ENCODE results near the gene NPHS1.
"Not testable (repeated sequence)": the region's sequence is repeated elsewhere in the genome, so short reads cannot be mapped to it uniquely, and the experiment has no call there.

NPHS1 gene

GRCh38 chr19:35801828-35802227 is 50.5 kb downstream of the NPHS1 start:
- Histone ChIP-seq H3K4me3 (ENCODE audit: low read depth, low read length) (no peak overlapping the region), H3K27me3 (no peaks in the 10 kb centered on the region), H3K4me1 (no peaks in the 10 kb centered on the region)

GRCh38 chr19:35797663-35798062 is 54.6 kb downstream of the NPHS1 start:
- no peak for TF ChIP-seq CTCF (IDR thresholded peaks at IDR 0.05; ENCODE audit: low read depth, low read length)
- H3K36me3 ChIP-seq: no peaks in the 10 kb centered on the region
- no peak overlapping the region for H3K4me3 ChIP-seq (ENCODE audit: low read depth, low read length)
- DNase-seq: no peak
- no peaks in the 10 kb centered on the region for H3K27me3 ChIP-seq
- no peaks in the 10 kb centered on the region for H3K4me1 ChIP-seq
- H3K9me3 ChIP-seq: no peaks in the 10 kb centered on the region

More at GRCh38 chr19:35801828-35802227, 50.5 kb downstream of the NPHS1 start:
- no peak for TF ChIP-seq CTCF (IDR thresholded peaks at IDR 0.05; ENCODE audit: low read depth, low read length)
- Histone ChIP-seq H3K9me3 (no peaks in the 10 kb centered on the region), H3K36me3 (no peaks in the 10 kb centered on the region)
- DNase-seq: no peak

GRCh38 chr19:35796645-35797542 is 55.4 kb downstream of the NPHS1 start:
- Histone ChIP-seq H3K36me3 (no peaks in the 10 kb centered on the region), H3K9me3 (no peaks in the 10 kb centered on the region), H3K27me3 (no peaks in the 10 kb centered on the region), H3K4me1 (no peaks in the 10 kb centered on the region), H3K4me3 (ENCODE audit: low read depth, low read length) (no peak overlapping the region)
- TF ChIP-seq CTCF (IDR thresholded peaks at IDR 0.05; ENCODE audit: low read depth, low read length): no peak
- no peak for DNase-seq

- H3K27me3 ChIP-seq; H3K36me3 ChIP-seq; H3K9me3 ChIP-seq; H3K4me3 ChIP-seq (ENCODE audit: low read depth, low read length); DNase-seq; H3K4me1 ChIP-seq: not testable (repeated sequence)
These were observed 56.7 kb downstream of the NPHS1 start for GRCh38 chr19:35795564-35795963.

GRCh38 chr19:35793381-35794165 is 58.7 kb downstream of the NPHS1 start:
- no peak for DNase-seq
- Histone ChIP-seq H3K36me3 (no peaks in the 10 kb centered on the region), H3K4me1 (no peaks in the 10 kb centered on the region), H3K27me3 (no peaks in the 10 kb centered on the region), H3K4me3 (ENCODE audit: low read depth, low read length) (no peak overlapping the region), H3K9me3 (no peaks in the 10 kb centered on the region)
- no peak for TF ChIP-seq CTCF (IDR thresholded peaks at IDR 0.05; ENCODE audit: low read depth, low read length)

GRCh38 chr19:35792888-35793287 is 59.4 kb downstream of the NPHS1 start:
- no peaks in the 10 kb centered on the region for H3K27me3 ChIP-seq
- no peaks in the 10 kb centered on the region for H3K36me3 ChIP-seq
- no peaks in the 10 kb centered on the region for H3K9me3 ChIP-seq
- no peak for DNase-seq
- H3K4me3 ChIP-seq (ENCODE audit: low read depth, low read length): no peak overlapping the region
- H3K4me1 ChIP-seq: no peaks in the 10 kb centered on the region
- no peak for TF ChIP-seq CTCF (IDR thresholded peaks at IDR 0.05; ENCODE audit: low read depth, low read length)

Data from BE2C (cell line).